Right atrium auricular region (tissue), 2 donors: ENCODE data around the gene PCSK6. TPM values are rescaled to one million over a fixed set of nuclear protein-coding genes. Genes with fewer than 3 reads are reported as not detected.

Experiments
- DNase-seq: peaks from one replicate; pipeline ENCODE4 v3.0.0-alpha.2; 2019; ENCODE audit warnings: low spot score
- H3K27ac ChIP-seq, 2 donors: fragments of 200-600 bp; sonication (generic); 1 replicate in 1 of 2; 2 replicates in 1 of 2; pipeline ENCODE4 v1.5.1; 2016 to 2019
- H3K27me3 ChIP-seq, 2 donors: fragments of 200-600 bp; sonication (generic); one replicate each; pipeline versions ENCODE4 v1.5.1 to v1.6.0; 2017 to 2019
- H3K36me3 ChIP-seq: fragments of 200-600 bp; sonication (generic); one replicate; pipeline ENCODE4 v1.5.1; 2016
- H3K4me1 ChIP-seq, 2 donors: fragments of 200-600 bp; sonication (generic); one replicate each; pipeline versions ENCODE4 v1.5.1 to v1.6.0; 2017 to 2019
- H3K4me3 ChIP-seq, 2 donors: fragments of 200-600 bp; sonication (generic); 1 replicate in 1 of 2; 2 replicates in 1 of 2; pipeline ENCODE4 v1.5.1; 2017 to 2019; ENCODE audit warnings: mild to moderate bottlenecking in 1 of 2, moderate library complexity in 1 of 2
- H3K9me3 ChIP-seq, 2 donors: fragments of 200-600 bp; sonication (generic); one replicate each; pipeline ENCODE4 v1.5.1; 2019
- total RNA-seq, 2 donors: library from RNA; depleted of rRNA; stranded (reverse); fragments of >200 nt; gene quantifications; one replicate each; pipeline ENCODE4 v1.1.0, GENCODE V29; 2016
- TF ChIP-seq, protein P1 (sequence below), 2 donors: fragments of 200-600 bp; sonication (generic); IDR thresholded peaks; one replicate each; pipeline ENCODE4 v1.5.1; 2019; ENCODE audit warnings: antibody characterized with exemption in 2 of 2

The PCSK6 gene
- total RNA-seq, 2 donors from 2014 or later: 14.4 to 19.9 TPM

- TF ChIP-seq, protein P1, sequence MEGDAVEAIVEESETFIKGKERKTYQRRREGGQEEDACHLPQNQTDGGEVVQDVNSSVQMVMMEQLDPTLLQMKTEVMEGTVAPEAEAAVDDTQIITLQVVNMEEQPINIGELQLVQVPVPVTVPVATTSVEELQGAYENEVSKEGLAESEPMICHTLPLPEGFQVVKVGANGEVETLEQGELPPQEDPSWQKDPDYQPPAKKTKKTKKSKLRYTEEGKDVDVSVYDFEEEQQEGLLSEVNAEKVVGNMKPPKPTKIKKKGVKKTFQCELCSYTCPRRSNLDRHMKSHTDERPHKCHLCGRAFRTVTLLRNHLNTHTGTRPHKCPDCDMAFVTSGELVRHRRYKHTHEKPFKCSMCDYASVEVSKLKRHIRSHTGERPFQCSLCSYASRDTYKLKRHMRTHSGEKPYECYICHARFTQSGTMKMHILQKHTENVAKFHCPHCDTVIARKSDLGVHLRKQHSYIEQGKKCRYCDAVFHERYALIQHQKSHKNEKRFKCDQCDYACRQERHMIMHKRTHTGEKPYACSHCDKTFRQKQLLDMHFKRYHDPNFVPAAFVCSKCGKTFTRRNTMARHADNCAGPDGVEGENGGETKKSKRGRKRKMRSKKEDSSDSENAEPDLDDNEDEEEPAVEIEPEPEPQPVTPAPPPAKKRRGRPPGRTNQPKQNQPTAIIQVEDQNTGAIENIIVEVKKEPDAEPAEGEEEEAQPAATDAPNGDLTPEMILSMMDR (IDR thresholded peaks at IDR 0.05): no peak
- Histone ChIP-seq H3K27me3 (no peaks in the 10 kb centered on the region), H3K9me3 (no peaks in the 10 kb centered on the region), H3K4me3 (no peak overlapping the region), H3K4me1 (peaks cover 0 to 38% of the 10 kb centered on the region in 2 donors), H3K27ac (peak overlapping the region; percentile 63 to 70), H3K36me3 (no peaks in the 10 kb centered on the region)
- peak; percentile 55 for DNase-seq
Measured at GRCh38 chr15:101500865-101501551, 11.5 kb upstream of the PCSK6 start.

GRCh38 chr15:101499863-101500713 lies 10.6 kb upstream of the PCSK6 start:
- H3K4me1 ChIP-seq: peaks cover 0 to 39% of the 10 kb centered on the region in 2 donors
- TF ChIP-seq, protein P1 (IDR thresholded peaks at IDR 0.05): no peak
- H3K4me3 ChIP-seq: no peak overlapping the region
- no peaks in the 10 kb centered on the region for H3K36me3 ChIP-seq
- DNase-seq: no peak
- H3K9me3 ChIP-seq: no peaks in the 10 kb centered on the region
- no peaks in the 10 kb centered on the region for H3K27me3 ChIP-seq
- H3K27ac ChIP-seq: peak overlapping the region; percentile 63 to 70

DNA sequence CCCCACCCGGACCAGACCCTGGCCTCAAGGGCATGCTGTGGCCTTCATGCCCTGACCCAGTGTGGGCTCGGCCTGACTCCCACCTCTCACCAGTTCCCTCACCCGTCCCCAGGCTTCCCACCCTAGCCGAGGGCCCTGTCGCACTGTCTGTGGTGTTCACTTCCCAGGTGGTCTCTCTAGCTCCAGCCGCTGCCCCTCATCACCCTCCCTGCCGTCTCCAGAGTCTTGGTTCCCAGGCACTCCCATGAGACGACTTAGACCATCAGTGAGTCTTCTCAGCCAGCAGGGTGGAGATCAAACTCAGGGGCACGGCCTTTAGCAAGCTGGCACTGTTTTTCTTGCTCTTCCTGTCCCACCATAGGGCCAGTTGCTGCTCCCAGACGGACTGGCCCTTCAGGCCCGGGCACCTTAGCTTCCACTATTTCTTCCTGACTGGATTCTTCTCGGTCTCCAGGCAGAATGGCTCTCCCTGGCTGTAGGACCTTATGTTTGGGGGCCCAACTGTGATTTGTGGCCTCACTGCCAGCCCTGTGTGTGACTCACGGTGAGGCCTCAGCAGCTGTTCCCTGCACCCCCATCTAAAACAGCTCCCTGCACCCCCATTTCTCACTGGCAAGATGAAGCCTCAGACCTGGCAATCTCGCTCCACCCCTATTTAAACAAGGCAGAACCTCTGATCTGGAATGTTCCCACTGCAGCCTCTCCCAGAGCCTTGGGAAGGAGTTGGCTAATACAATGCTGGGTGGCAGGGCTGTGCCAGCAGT lies 9.4 kb upstream of the PCSK6 start:
- Histone ChIP-seq H3K9me3 (no peaks in the 10 kb centered on the region), H3K27ac (peak overlapping the region in 1 of 2 donors; percentile 40), H3K27me3 (no peaks in the 10 kb centered on the region), H3K4me1 (peaks cover 0 to 39% of the 10 kb centered on the region in 2 donors), H3K36me3 (no peaks in the 10 kb centered on the region), H3K4me3 (no peak overlapping the region)
- TF ChIP-seq, protein P1 (IDR thresholded peaks at IDR 0.05): no peak
- peak; percentile 55 for DNase-seq

DNA sequence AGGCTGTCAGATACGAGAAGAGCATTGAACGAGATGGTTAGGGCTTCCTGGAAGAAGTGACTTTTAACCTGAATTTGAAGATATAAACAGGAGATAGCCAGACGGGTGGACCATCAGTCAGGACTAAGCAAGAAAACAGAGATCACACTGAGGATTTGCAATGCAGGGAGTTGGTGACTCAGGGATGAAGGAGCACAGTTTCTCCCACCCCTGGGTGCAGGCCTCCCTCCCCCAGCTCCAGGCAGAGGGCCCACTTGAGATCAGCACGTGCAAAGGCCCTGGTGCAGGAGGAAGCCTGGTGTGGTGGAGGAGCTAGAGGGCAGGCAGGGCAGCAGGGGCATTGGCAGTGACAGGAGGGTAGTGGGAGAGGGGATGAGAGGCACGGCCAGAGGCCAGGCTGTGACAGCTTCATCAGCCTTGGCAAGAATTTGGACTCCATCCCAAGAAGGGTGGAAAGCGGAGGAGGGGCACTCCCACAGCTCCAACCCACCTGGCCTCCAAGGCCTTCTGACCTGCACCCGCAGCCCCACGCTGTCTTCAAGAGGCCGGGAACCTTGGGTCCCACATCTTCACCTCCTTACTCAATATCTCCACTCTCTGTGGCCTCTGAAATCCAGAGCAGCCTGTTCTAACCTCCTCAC lies 8.7 kb upstream of the PCSK6 start:
- Histone ChIP-seq H3K4me3 (no peak overlapping the region), H3K27me3 (no peaks in the 10 kb centered on the region), H3K4me1 (peaks cover 0 to 39% of the 10 kb centered on the region in 2 donors), H3K27ac (no peak overlapping the region), H3K36me3 (no peaks in the 10 kb centered on the region), H3K9me3 (no peaks in the 10 kb centered on the region)
- TF ChIP-seq, protein P1 (IDR thresholded peaks at IDR 0.05): no peak
- DNase-seq: no peak

GRCh38 chr15:101497484-101498034 lies 8.1 kb upstream of the PCSK6 start:
- Histone ChIP-seq H3K4me1 (peaks cover 0 to 39% of the 10 kb centered on the region in 2 donors), H3K27ac (no peak overlapping the region), H3K4me3 (no peak overlapping the region), H3K9me3 (no peaks in the 10 kb centered on the region), H3K27me3 (no peaks in the 10 kb centered on the region), H3K36me3 (no peaks in the 10 kb centered on the region)
- TF ChIP-seq, protein P1 (IDR thresholded peaks at IDR 0.05): no peak
- DNase-seq: no peak
